HG03064 (cell line): ENCODE data around the gene OVOL3.
A peak's percentile ranks its signal among the peaks of the same experiment; 100 is the strongest.
"Not testable (repeated sequence)": the region's sequence is repeated elsewhere in the genome, so short reads cannot be mapped to it uniquely, and the experiment has no call there.

Source experiments
- ATAC-seq: cut with Tn5 transposase; IDR thresholded peaks from one replicate; pipeline ENCODE4 v1.9.1; 2021; ENCODE audit warnings: low read depth; ENCODE audit not compliant: unreplicated experiment

Gene OVOL3

GRCh38 chr19:36121486-36122124, 10.7 kb downstream of the OVOL3 start:
- no peak for ATAC-seq

- ATAC-seq = no peak
Observed at GRCh38 chr19:36125557-36125956, 14.6 kb downstream of the OVOL3 start.

GRCh38 chr19:36128392-36128736, 17.4 kb downstream of the OVOL3 start:
- peak; percentile 13 for ATAC-seq

DNA sequence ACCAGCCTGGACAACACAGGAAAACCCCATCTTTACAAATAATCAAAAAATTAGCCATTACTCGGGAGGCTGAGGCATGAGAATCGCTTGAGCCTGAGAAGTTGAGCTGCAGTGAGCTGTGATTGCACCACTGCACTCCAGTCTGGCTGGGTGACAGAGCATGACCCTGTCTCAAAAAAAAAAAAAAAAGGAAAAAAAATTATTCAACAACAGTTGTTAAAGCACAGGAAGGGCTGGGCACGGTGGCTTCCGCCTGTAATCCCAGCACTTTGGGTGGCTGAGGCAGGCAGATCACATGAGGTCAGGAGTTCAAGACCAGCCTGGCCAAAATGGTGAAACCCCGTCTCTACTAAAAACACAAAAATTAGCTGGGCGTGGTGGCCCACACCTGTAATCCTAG, 20.3 kb downstream of the OVOL3 start:
- ATAC-seq = not testable (repeated sequence)

DNA sequence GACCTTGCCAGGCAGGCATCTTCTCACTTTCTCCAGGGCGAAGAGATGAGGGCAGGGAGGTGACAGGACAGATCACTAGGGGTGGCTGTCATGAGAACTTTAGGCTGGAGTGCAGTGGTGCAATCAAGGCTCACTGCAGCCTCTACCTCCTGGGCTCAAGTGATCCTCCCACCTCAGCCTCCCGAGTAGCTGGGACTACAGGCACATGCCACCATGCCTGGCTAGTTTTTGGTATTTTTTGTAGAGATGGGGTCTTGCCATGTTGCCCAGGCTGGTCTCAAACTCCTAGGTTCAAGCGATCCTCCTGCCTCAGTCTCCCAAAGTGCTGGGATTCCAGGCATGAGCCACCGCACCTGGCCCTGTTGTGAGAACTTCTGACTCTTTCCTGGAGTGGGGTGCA, 23.9 kb downstream of the OVOL3 start:
- not testable (repeated sequence) for ATAC-seq

GRCh38 chr19:36136964-36137686, 26.2 kb downstream of the OVOL3 start:
- no peak for ATAC-seq

DNA sequence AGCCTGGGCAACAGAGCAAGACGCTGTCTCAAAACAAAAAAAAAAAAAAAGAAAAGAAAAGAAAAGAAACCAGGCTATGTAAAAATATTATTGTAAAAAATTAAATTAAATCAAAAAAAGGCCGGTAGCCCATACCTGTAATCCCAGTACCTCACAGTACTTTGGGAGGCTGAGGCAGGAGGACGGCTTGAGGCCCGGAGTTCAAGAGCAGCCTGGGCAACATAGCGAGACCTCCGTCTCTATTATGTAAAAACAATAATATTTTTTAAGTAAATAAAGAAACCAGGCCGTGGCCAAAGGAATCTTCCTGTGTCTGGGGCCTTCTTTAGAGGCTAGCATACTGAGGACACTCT, 28.2 kb downstream of the OVOL3 start:
- no peak for ATAC-seq

GRCh38 chr19:36139473-36140303, 28.7 kb downstream of the OVOL3 start, which contains the start of gene CAPNS1:
Gene CAPNS1, plus strand, starts transcription at chr19:36140066. Its CDS starts 946 bp downstream, at chr19:36141012.
- ATAC-seq = peak; percentile 75

- no peak for ATAC-seq
Observed at GRCh38 chr19:36140304-36141038, 29.5 kb downstream of the OVOL3 start.

DNA sequence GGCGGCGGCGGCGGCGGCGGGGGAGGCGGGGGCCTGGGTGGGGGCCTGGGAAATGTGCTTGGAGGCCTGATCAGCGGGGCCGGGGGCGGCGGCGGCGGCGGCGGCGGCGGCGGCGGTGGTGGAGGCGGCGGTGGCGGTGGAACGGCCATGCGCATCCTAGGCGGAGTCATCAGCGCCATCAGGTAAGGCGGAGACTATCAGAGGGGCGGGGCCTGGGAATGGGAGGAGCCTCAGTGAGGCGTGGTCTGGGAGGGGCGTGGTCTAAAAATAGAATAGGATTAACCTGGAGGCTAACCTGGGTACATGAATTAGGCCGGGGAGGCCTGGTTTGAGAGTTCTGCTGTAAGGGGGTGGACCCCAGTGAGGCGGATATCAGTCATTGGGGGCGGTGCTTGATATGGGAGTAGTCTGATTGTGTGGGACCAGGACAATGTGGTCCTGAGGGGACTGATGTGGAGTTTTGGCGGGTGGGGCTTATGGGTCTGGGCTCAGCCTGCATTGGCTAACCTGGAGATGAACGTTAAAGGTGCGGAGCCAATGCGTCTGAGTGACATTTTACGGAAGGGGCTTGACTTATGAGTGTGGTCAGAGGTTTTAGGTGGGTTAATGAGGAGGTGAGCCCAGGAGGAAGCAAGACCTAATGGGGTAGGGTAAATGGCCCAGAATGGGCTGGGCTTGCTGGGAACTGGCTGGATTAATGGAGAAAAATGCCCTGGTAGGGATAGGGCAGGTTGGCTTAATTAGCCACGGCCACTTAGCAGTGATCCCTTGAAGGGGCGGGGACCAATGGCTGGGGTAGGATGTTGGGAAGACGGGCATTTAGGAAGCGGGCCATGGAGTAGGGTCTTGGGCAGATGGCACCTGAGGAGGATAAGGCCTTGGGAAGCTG, 30.3 kb downstream of the OVOL3 start:
- no peak for ATAC-seq

GRCh38 chr19:36142046-36142445, 31.1 kb downstream of the OVOL3 start:
- no peak for ATAC-seq

GRCh38 chr19:36142496-36142895, 31.6 kb downstream of the OVOL3 start:
- no peak for ATAC-seq

- ATAC-seq = no peak
Observed at GRCh38 chr19:36144624-36145023, 33.7 kb downstream of the OVOL3 start.

GRCh38 chr19:36149673-36150406, 38.9 kb downstream of the OVOL3 start:
- ATAC-seq = no peak

- ATAC-seq = no peak
Observed at GRCh38 chr19:36150586-36150985, 39.6 kb downstream of the OVOL3 start.

GRCh38 chr19:36151144-36152018, 40.4 kb downstream of the OVOL3 start:
- ATAC-seq = no peak

DNA sequence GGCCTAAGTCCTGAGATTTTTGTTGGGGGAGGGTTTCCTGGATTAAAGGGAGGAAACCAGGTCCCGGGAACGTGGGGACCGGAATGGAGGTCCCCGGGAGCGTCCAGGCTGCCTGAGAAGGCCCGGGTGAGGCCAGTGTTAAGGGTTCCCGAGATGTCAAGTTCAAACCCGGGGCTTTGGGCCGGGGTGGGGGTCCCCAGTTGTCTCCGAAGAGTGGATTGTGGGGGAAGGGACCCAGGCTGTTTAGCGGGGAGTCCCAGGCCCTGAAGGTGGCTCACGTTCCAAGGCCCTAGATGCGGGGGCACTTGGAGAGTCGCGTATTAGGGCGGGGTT, 41.0 kb downstream of the OVOL3 start:
- no peak for ATAC-seq

- ATAC-seq = no peak
Observed at GRCh38 chr19:36152352-36153091, 41.6 kb downstream of the OVOL3 start, which contains the start of gene COX7A1. Gene COX7A1, minus strand, starts transcription at chr19:36152447. Its CDS starts 40 bp downstream, at chr19:36152407.
